Spleen (tissue), 7 donors: ENCODE data around the gene FCGR3B.
"Not testable (repeated sequence)": the region's sequence is repeated elsewhere in the genome, so short reads cannot be mapped to it uniquely, and the experiment has no call there.

Experiments
- CTCF ChIP-seq, 11 experiments: fragments of 200-600 bp in 7 of 11; fragments of 450-650 bp in 4 of 11; sonication (generic) in 4 of 11; IDR thresholded peaks in 8 of 11; conservative IDR thresholded peaks in 3 of 11; 1 replicate in 7 of 11; 2 replicates in 4 of 11; pipeline versions ENCODE4 v1.4.0 to v1.8.0; 2016 to 2021; ENCODE audit warnings: antibody characterized with exemption in 11 of 11, inconsistent platforms in 4 of 11, mild to moderate bottlenecking in 1 of 11
- POLR2A ChIP-seq, 3 donors: fragments of 450-650 bp; IDR thresholded peaks; one replicate each; pipeline ENCODE4 v1.5.1; 2017; ENCODE audit warnings: antibody characterized with exemption in 3 of 3, mild to moderate bottlenecking in 1 of 3
- POLR2AphosphoS5 ChIP-seq, 3 donors: sonication (generic); formaldehyde crosslinking; IDR thresholded peaks; one replicate each; pipeline ENCODE4 v1.5.1; 2017; ENCODE audit warnings: antibody characterized with exemption in 3 of 3
- donor health status: DM: no; HTN: no; CAD: no; lungs with moderate emphysema.
- donor health status: DM: no; HTN: no; CAD: no.
- donor health status: DM: no; HTN: no; CAD: no.

- not testable (repeated sequence) for TF ChIP-seq CTCF (IDR thresholded peaks at IDR 0.05 in 8 of 11, conservative IDR thresholded peaks at IDR 0.05 in 3 of 11); POLR2A (IDR thresholded peaks at IDR 0.05); POLR2AphosphoS5 (IDR thresholded peaks at IDR 0.05)
Observed at GRCh38 chr1:161664689-161665088, 33.7 kb upstream of the FCGR3B start.
